ENCODE measurements around the gene CCL7.

The CCL7 gene

DNA sequence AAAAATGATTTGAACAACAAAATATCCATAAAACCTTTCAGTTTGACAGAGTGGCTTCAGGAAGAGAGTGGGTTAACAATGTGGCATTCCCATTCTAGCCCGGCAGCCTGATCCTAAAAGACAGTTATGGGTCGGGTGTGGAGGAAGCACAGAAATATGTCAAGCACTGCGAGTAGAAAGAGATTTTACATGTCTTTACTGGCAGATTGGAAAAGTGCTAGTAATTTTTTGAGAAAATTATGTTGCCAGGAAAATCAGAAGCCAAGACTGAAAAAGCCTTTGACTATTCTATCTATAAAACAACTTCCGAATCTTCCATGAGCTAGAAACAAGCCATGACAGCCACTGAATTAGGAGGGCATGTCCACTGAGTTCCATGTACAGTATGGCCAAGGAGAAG is 9.2 kb upstream of the CCL7 start:
- H3K4me3 ChIP-seq (ENCODE audit: low read depth, low read length): no peak overlapping the region
- no peaks in the 10 kb centered on the region for H3K27me3 ChIP-seq (ENCODE audit: control insufficient read depth, insufficient read depth, low read length)
- H3K9me3 ChIP-seq (ENCODE audit: control insufficient read depth, insufficient read depth, low read length): no peaks in the 10 kb centered on the region
- no peaks in the 10 kb centered on the region for H3K4me1 ChIP-seq (ENCODE audit: control insufficient read depth, insufficient read depth, low read length)
- H3K9ac ChIP-seq (ENCODE audit: low read depth, low read length): no peak overlapping the region
- no peaks in the 10 kb centered on the region for H3K36me3 ChIP-seq (ENCODE audit: control insufficient read depth, insufficient read depth, low read length)

DNA sequence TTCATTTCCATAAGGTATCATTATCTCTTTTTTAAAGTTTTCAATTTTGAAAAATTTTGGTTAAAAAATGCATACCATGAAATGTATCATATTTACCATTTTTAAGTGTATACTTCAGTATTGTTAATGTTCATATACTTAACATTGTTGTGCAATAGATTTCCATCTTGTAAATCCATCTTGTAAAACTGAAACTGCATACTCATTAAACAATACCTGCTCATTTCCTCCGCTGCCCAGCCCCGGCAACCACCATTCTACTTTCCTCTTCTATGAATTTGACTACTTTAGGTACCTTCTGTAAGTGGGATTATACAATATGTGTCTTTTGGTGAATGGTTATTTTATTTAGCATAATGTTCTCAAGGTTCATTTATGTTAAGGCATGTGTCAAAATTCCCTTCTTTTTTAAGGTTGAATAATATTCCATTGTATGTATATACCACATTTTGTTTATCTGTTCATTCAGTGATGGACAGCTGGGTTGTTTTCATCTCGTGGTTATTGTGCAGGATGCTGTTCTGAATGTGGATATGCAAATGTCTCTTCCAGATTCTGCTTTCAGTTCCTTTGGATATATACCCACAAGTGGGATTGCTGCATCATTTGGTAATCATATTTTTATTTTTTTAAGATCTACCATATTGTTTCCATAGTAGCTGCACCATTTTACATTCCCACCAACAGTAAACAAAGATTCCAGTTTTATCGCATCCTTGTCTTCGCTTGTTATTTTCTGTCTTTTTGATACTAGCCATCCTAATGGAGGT is 8.3 kb upstream of the CCL7 start:
- Histone ChIP-seq H3K4me1 (ENCODE audit: control insufficient read depth, insufficient read depth, low read length) (no peaks in the 10 kb centered on the region), H3K9me3 (ENCODE audit: control insufficient read depth, insufficient read depth, low read length) (no peaks in the 10 kb centered on the region), H3K36me3 (ENCODE audit: control insufficient read depth, insufficient read depth, low read length) (no peaks in the 10 kb centered on the region), H3K27me3 (ENCODE audit: control insufficient read depth, insufficient read depth, low read length) (no peaks in the 10 kb centered on the region), H3K9ac (ENCODE audit: low read depth, low read length) (no peak overlapping the region), H3K4me3 (ENCODE audit: low read depth, low read length) (no peak overlapping the region)

DNA sequence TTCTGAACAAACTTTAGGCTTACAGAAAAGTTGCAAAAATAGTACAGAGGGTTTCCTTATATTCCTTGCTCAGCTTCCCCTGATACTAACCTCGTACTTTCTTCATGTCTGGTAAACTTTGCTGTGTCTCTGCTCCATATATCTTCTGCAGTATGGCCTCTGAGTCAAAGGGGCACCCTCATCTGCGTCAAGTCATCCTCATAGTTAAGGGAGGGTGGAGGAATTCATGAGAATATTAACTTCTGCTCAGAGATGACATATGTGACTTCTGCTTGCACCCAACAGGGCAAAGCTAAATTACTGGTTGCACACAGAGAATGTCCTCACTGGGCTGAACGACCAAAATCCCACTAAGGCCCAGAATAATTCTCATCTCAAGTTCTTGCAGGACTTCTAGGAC is 4.3 kb upstream of the CCL7 start:
- Histone ChIP-seq H3K9ac (ENCODE audit: low read depth, low read length) (no peak overlapping the region), H3K4me1 (ENCODE audit: control insufficient read depth, insufficient read depth, low read length) (no peaks in the 10 kb centered on the region), H3K9me3 (ENCODE audit: control insufficient read depth, insufficient read depth, low read length) (no peaks in the 10 kb centered on the region), H3K36me3 (ENCODE audit: control insufficient read depth, insufficient read depth, low read length) (no peaks in the 10 kb centered on the region), H3K4me3 (ENCODE audit: low read depth, low read length) (no peak overlapping the region), H3K27me3 (ENCODE audit: control insufficient read depth, insufficient read depth, low read length) (no peaks in the 10 kb centered on the region)

- Histone ChIP-seq H3K4me3 (ENCODE audit: low read depth, low read length) (no peak overlapping the region), H3K4me1 (ENCODE audit: control insufficient read depth, insufficient read depth, low read length) (no peaks in the 10 kb centered on the region), H3K9ac (ENCODE audit: low read depth, low read length) (no peak overlapping the region), H3K27me3 (ENCODE audit: control insufficient read depth, insufficient read depth, low read length) (no peaks in the 10 kb centered on the region), H3K9me3 (ENCODE audit: control insufficient read depth, insufficient read depth, low read length) (no peaks in the 10 kb centered on the region), H3K36me3 (ENCODE audit: control insufficient read depth, insufficient read depth, low read length) (no peaks in the 10 kb centered on the region)
Measured at GRCh38 chr17:34275881-34276280, 5.9 kb downstream of the CCL7 start.

GRCh38 chr17:34276826-34277225 is 6.8 kb downstream of the CCL7 start:
- no peak overlapping the region for H3K9ac ChIP-seq (ENCODE audit: low read depth, low read length)
- H3K4me1 ChIP-seq (ENCODE audit: control insufficient read depth, insufficient read depth, low read length): no peaks in the 10 kb centered on the region
- no peaks in the 10 kb centered on the region for H3K27me3 ChIP-seq (ENCODE audit: control insufficient read depth, insufficient read depth, low read length)
- no peak overlapping the region for H3K4me3 ChIP-seq (ENCODE audit: low read depth, low read length)
- H3K9me3 ChIP-seq (ENCODE audit: control insufficient read depth, insufficient read depth, low read length): no peaks in the 10 kb centered on the region
- H3K36me3 ChIP-seq (ENCODE audit: control insufficient read depth, insufficient read depth, low read length): no peaks in the 10 kb centered on the region

DNA sequence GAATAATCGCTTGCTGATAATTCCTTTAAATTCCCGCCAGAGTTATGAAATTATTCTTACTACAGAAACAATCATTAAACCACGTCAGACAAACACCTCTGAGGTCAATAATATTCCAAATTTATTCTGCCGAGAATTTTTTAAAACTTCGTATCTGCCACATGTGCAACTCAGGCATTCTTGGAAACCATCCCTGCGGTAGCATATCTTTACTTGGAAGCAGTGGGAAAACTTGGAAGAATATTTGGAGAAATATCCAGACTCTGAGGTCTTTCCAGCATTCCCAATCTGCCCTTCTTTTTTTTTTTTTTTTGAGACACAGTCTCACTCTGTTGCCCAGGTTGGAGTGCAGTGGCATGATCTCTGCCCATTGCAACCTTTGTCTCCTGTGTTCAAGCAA is 13.6 kb downstream of the CCL7 start:
- H3K4me1 ChIP-seq (ENCODE audit: control insufficient read depth, insufficient read depth, low read length): no peaks in the 10 kb centered on the region
- no peaks in the 10 kb centered on the region for H3K36me3 ChIP-seq (ENCODE audit: control insufficient read depth, insufficient read depth, low read length)
- no peaks in the 10 kb centered on the region for H3K9me3 ChIP-seq (ENCODE audit: control insufficient read depth, insufficient read depth, low read length)
- H3K4me3 ChIP-seq (ENCODE audit: low read depth, low read length): no peak overlapping the region
- H3K27me3 ChIP-seq (ENCODE audit: control insufficient read depth, insufficient read depth, low read length): no peaks in the 10 kb centered on the region
- no peak overlapping the region for H3K9ac ChIP-seq (ENCODE audit: low read depth, low read length)

- H3K9me3 ChIP-seq (ENCODE audit: control insufficient read depth, insufficient read depth, low read length): no peaks in the 10 kb centered on the region
- H3K9ac ChIP-seq (ENCODE audit: low read depth, low read length): no peak within 1 kb of the TSS
- no peak within 1 kb of the TSS for H3K4me3 ChIP-seq (ENCODE audit: low read depth, low read length)
- H3K27me3 ChIP-seq (ENCODE audit: control insufficient read depth, insufficient read depth, low read length): peaks cover 1% of the 10 kb centered on the region
- H3K4me1 ChIP-seq (ENCODE audit: control insufficient read depth, insufficient read depth, low read length): no peaks in the 10 kb centered on the region
- no peaks in the 10 kb centered on the region for H3K36me3 ChIP-seq (ENCODE audit: control insufficient read depth, insufficient read depth, low read length)
Measured at GRCh38 chr17:34285286-34285792, 15.3 kb downstream of the CCL7 start, which contains the start of gene CCL11. Gene CCL11, plus strand, starts transcription at chr17:34285742. Its CDS starts 67 bp downstream, at chr17:34285809.

DNA sequence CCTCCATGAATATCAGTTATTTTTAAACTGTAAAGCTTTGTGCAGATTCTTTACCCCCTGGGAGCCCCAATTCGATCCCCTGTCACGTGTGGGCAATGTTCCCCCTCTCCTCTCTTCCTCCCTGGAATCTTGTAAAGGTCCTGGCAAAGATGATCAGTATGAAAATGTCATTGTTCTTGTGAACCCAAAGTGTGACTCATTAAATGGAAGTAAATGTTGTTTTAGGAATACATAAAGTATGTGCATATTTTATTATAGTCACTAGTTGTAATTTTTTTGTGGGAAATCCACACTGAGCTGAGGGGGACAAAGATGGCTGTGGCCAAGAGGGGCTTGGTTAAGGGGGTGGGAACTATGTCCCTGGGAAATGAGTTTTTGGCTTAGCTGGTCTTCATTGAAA is 17.9 kb downstream of the CCL7 start:
- no peak overlapping the region for H3K9ac ChIP-seq (ENCODE audit: low read depth, low read length)
- no peaks in the 10 kb centered on the region for H3K4me1 ChIP-seq (ENCODE audit: control insufficient read depth, insufficient read depth, low read length)
- H3K9me3 ChIP-seq (ENCODE audit: control insufficient read depth, insufficient read depth, low read length): no peaks in the 10 kb centered on the region
- H3K4me3 ChIP-seq (ENCODE audit: low read depth, low read length): no peak overlapping the region
- H3K27me3 ChIP-seq (ENCODE audit: control insufficient read depth, insufficient read depth, low read length): peaks cover 2% of the 10 kb centered on the region
- H3K36me3 ChIP-seq (ENCODE audit: control insufficient read depth, insufficient read depth, low read length): no peaks in the 10 kb centered on the region

DNA sequence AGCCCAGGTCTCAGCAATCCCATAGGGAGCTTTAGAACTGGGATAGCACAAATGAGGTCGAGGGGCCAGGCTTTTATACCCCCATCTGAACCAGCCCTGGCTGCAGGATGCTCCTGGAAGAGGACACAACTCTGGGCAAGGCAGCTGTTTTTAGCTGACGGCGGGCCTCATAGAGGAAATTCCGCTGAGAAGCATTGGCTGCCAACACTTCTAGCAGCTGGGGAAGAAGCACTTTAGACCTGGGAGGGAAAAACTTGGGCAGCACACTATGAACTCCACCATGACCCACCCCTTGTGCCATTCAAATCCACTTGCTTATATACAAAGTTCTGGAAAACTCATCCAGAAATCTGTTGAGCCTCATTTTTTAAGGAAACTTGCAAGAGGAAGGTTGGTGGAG is 20.6 kb downstream of the CCL7 start:
- Histone ChIP-seq H3K9ac (ENCODE audit: low read depth, low read length) (no peak overlapping the region), H3K27me3 (ENCODE audit: control insufficient read depth, insufficient read depth, low read length) (peaks cover 2% of the 10 kb centered on the region), H3K9me3 (ENCODE audit: control insufficient read depth, insufficient read depth, low read length) (no peaks in the 10 kb centered on the region), H3K4me3 (ENCODE audit: low read depth, low read length) (no peak overlapping the region), H3K4me1 (ENCODE audit: control insufficient read depth, insufficient read depth, low read length) (no peaks in the 10 kb centered on the region), H3K36me3 (ENCODE audit: control insufficient read depth, insufficient read depth, low read length) (no peaks in the 10 kb centered on the region)

DNA sequence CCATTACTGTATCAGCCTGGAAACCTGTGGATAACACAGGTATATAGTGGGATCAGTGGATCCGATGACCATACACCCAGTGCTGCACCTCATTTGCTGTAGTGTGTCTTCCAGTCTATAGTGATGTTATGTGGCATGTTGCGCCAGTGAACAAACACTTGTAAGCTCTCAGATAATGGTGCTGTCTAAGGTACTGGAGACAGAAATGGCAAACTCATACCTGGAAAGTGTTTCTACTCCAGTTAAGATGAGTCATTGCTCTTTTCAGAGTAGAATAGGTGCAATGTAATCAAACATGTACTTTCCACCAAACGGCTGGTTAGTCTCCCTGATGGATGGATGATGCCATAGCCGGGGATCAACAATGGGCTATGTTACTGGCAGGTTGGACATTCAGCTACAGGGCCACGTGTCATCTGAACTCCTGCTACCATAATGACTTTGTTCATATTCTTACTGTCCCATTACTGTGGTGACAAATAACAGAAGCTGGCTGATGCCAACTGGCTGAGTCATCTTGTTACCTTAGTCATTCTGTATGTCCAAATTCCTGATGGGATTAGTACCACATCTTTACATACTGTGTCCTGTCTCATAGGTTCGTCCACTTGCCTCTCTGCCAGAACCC is 21.8 kb downstream of the CCL7 start:
- no peaks in the 10 kb centered on the region for H3K9me3 ChIP-seq (ENCODE audit: control insufficient read depth, insufficient read depth, low read length)
- no peak overlapping the region for H3K9ac ChIP-seq (ENCODE audit: low read depth, low read length)
- H3K36me3 ChIP-seq (ENCODE audit: control insufficient read depth, insufficient read depth, low read length): no peaks in the 10 kb centered on the region
- no peak overlapping the region for H3K4me3 ChIP-seq (ENCODE audit: low read depth, low read length)
- H3K27me3 ChIP-seq (ENCODE audit: control insufficient read depth, insufficient read depth, low read length): peaks cover 2% of the 10 kb centered on the region
- no peaks in the 10 kb centered on the region for H3K4me1 ChIP-seq (ENCODE audit: control insufficient read depth, insufficient read depth, low read length)

- H3K9me3 ChIP-seq (ENCODE audit: control insufficient read depth, insufficient read depth, low read length): no peaks in the 10 kb centered on the region
- no peaks in the 10 kb centered on the region for H3K36me3 ChIP-seq (ENCODE audit: control insufficient read depth, insufficient read depth, low read length)
- H3K4me1 ChIP-seq (ENCODE audit: control insufficient read depth, insufficient read depth, low read length): no peaks in the 10 kb centered on the region
- H3K9ac ChIP-seq (ENCODE audit: low read depth, low read length): no peak overlapping the region
- H3K4me3 ChIP-seq (ENCODE audit: low read depth, low read length): no peak overlapping the region
- peaks cover 13% of the 10 kb centered on the region for H3K27me3 ChIP-seq (ENCODE audit: control insufficient read depth, insufficient read depth, low read length)
Measured at GRCh38 chr17:34299027-34299426, 29.0 kb downstream of the CCL7 start.

DNA sequence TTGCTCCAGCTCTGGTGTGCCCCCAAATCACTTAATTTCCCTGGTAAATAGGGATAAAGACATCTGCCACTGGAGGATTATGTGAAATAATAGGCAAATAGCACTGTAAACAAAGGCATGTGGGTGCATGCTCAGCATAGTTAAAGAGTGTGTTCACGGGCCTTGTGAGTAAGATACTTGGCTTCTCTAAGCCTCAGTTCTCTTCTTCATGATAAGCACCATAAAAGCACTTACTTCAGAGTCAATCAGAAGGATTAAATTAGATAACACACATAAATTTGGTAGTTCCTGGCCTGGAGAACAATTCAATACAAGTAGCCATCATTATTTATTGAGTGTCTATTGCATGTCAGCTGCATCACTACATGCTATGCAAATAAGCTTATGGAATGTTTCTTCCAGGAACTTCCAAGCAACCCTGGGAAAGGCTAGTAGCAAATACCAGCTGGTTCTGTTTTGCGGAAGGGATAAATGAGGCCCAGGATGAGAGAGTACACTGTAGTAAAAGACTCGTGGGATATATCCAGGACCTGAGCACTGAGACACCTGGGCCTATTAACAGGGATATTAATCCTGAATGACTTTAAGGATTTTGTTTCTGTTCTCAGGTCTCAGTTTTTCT is 30.0 kb downstream of the CCL7 start:
- Histone ChIP-seq H3K4me1 (ENCODE audit: control insufficient read depth, insufficient read depth, low read length) (no peaks in the 10 kb centered on the region), H3K9ac (ENCODE audit: low read depth, low read length) (no peak overlapping the region)

More for the DNA sequence above, 30.0 kb downstream of the CCL7 start:
- Histone ChIP-seq H3K27me3 (ENCODE audit: control insufficient read depth, insufficient read depth, low read length) (peaks cover 13% of the 10 kb centered on the region), H3K9me3 (ENCODE audit: control insufficient read depth, insufficient read depth, low read length) (no peaks in the 10 kb centered on the region), H3K4me3 (ENCODE audit: low read depth, low read length) (no peak overlapping the region), H3K36me3 (ENCODE audit: control insufficient read depth, insufficient read depth, low read length) (no peaks in the 10 kb centered on the region)

Measured in iPS-15b (cell line).